ENCODE results near the gene PSMD6.

DNA sequence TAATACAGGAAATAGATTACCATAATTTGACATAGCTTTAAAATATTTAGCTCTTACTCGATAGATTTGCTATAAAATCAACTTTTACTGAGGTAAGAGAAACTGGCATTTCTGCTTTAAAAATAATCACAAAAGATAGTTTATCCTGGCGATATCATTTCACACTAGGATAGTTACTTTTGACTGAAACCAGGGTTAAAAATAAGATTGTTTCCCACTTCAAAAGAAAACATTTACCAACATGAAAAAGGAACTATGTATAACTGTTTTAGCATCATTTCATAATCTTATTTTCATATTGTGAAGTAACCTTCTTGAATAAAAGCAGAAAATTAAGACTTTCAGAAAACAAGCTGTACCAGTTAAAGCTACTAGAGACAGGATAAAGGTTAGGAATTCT is 15.3 kb downstream of the PSMD6 start:
- TF ChIP-seq, protein P1, sequence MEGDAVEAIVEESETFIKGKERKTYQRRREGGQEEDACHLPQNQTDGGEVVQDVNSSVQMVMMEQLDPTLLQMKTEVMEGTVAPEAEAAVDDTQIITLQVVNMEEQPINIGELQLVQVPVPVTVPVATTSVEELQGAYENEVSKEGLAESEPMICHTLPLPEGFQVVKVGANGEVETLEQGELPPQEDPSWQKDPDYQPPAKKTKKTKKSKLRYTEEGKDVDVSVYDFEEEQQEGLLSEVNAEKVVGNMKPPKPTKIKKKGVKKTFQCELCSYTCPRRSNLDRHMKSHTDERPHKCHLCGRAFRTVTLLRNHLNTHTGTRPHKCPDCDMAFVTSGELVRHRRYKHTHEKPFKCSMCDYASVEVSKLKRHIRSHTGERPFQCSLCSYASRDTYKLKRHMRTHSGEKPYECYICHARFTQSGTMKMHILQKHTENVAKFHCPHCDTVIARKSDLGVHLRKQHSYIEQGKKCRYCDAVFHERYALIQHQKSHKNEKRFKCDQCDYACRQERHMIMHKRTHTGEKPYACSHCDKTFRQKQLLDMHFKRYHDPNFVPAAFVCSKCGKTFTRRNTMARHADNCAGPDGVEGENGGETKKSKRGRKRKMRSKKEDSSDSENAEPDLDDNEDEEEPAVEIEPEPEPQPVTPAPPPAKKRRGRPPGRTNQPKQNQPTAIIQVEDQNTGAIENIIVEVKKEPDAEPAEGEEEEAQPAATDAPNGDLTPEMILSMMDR (IDR thresholded peaks at IDR 0.05; ENCODE audit: insufficient read depth, low read length, poor library complexity, severe bottlenecking) = no peak
- TF ChIP-seq EZH2phosphoT487 (conservative IDR thresholded peaks at IDR 0.05; ENCODE audit: low read length) = no peak
